GM19023 (cell line): ENCODE results near the gene TRAPPC11.

Experiments
- ATAC-seq: cut with Tn5 transposase; IDR thresholded peaks from one replicate; pipeline ENCODE4 v1.9.1; 2021; ENCODE audit warnings: mild to moderate bottlenecking, moderate library complexity; ENCODE audit not compliant: unreplicated experiment

The TRAPPC11 gene

DNA sequence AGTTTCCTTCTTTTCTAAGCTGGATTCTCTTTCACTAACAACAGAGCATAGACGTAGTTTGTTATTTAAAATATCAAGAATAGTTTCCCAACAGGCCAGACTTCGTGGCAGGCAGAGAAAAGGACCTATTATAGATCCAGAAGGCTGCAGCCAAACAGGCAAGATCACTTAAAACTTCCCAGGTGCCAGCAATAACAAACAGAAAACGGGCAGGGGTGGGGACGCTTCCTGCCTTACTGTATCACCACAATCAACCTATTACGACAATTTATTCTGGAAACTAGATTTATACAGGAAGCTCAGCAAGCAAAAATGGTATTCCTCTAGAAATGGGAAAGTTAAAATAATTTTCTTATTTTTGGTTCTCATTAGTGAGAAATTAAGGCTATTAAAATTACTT, 22.2 kb upstream of the TRAPPC11 start:
- no peak for ATAC-seq

DNA sequence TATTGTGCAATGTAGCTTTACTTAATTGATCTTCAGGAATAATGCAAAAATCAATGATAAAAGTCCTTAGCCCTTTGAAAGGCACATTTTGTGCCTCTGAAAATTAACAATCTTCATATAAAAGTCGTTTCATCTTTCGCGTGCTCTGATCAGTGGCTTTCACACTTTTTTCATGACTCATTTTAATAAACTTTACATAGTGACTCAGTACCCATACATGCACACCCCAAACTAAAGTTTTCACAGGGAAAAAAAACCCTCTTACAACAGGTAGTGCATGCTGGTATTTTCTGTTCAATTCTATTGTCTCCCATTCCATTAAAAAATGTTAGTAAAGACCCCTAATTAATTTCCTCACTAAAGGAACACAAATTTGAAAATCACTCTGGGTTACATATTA, 21.6 kb upstream of the TRAPPC11 start:
- ATAC-seq: no peak

DNA sequence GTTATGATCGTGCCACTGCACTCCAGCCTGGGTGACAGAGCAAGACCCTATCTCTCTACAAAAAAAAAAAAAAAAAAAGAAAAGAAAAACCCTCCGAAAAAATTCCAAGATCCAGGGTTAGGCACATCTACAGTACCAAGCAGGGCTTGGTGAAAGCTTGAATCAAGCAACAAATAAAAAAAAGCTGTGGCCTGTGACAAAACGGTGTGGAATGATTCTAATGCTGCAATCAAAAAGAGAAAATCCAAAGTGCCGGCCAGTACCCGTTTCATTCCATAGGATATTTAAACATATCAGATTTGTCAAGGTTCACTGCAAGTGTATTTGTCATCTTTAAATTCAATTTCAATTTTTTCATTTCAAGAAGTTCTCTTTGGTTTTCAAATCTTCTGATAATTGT, 20.7 kb upstream of the TRAPPC11 start:
- ATAC-seq: no peak

DNA sequence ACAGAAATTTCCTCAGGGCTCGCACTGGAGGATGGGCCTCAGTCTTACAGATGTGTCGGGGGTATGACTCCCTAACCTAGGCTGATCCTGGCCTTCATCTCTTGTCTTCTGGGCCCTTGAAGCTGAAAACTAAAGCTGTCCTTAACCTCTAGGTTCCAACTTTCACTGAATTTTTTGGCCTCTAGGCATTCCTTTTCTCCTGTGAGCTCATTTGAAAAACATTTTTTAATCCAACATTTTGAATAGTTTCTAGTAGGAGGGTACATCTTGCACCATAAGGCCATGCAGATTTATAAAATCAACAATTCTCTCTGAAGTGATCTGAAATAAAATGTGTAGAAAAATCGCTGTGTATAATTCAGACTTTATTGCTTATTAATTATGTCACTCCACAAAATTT, 19.8 kb upstream of the TRAPPC11 start:
- no peak for ATAC-seq

DNA sequence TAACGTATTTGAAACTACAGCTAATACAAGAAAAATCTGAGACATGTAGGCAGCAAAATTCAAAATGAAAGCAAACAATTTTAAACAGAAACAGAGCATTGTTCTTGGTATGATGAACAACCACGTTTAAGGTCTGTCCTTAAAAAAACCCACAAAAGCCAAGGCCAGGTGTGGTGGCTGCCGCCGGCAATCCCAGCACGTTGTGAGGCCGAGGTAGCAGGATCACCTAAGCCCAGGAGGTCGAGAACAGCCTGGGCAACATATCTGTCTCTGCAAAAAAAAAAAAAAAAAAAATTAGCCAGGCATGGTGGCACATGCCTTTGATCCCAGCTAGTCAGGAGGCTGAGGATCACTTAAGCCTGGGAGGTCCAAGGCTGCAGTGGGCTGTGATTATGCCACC, 13.8 kb upstream of the TRAPPC11 start:
- no peak for ATAC-seq

DNA sequence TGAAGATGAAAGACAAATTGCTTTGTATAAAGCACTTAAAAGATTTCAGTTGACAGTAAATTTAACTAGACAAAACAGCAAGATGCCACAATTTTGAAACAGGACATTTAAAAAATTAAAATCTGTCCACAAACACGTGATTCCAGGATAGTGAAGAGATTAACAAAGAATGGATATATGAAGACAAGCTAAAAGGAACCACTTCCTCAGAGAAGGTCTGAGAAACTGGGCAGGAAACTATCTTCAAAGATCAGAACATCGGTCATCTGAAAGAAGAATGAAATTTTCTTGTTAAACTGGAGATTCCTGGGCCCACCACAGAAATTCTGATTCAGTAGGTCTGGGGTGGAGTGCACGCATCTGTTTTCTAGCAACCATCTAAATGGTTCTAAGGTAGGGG, 1.5 kb upstream of the TRAPPC11 start:
- no peak for ATAC-seq

DNA sequence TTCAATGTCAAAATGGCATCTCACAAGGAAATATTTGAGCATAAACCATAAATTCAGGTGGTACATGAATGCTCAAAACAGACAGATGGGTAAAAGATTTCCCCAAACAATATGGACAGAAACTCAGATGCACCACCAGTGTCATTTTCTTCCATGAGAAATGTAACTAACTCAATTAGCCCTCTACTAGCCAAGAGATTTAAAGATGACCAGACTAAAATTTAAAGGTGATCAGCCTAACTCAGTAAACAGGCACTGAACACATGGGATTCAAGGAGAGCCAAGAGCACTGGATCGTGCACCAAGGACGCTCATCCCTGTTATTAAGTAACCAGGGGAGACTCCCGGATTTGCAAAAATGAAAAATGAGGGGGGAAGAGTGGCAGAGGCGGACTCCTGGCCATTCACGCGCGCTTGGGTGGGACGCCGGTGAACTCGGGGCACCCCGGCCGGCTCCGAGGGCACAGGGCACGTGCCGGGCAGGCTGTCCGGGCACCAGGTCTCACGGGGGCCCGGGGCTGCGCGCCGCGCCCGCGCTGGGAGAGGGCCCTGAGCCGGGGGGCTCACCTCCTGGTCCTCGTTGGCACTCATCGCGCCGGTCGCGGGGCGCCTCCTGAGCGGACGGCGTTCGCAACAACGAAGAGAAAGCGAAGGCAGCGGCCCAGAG, 598 bp upstream of the TRAPPC11 start:
- peak; percentile 33 for ATAC-seq

DNA sequence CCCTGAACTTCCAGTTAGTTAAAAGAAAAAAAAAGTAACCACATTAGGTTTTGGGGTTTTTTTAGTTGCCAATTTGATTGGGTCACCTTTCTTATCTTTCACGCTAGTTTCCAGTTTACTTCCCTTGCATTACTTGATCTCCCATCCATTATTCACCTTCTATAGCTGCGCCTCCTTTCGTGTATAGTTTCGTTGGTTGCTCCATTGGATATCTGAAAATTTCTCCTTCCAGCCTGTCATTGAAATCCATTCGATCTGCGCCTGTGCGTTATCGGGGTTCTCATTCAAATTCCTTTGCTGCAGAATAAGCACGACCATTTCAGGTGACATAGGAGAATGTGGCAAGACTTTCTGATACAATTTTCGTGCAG, 764 bp downstream of the TRAPPC11 start:
- ATAC-seq: no peak

DNA sequence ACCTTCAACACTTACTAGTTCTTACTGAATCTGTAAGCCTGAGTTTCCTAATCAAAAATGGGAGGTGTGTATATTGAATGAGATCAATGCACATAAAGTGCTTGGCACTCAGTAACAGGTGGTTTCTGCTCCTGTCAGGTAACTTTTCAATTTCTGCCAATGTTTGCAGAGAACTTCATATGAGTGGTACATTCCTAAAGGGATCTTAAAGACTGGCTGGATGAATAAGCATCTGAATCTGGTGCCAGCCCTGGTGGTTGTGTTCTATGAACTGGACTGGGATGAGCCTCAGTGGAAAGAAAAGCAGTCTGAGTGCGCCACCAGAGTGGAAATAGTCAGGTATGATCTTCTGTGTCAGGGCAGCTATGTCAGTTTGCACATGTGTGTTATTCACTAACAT, 7.0 kb downstream of the TRAPPC11 start:
- ATAC-seq: no peak

DNA sequence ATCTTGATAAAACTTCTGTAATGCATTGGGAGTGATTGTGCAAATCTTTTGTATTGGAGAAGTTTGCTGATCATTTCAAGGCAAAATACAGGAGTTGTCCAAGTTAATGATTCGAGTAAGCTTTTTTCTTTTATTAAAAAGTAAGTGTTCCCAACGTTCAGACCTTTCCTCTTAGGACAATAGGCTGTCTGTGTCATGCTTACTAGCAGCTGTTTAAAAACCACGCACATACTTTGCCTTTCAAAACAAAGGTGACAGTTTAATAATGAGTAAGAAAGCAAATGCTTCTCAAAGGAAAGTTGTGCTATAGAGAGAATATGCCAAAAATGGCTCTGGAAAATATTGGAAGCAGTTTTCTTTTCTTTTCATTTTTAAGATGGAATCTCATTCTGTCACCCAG, 11.2 kb downstream of the TRAPPC11 start:
- ATAC-seq: no peak

DNA sequence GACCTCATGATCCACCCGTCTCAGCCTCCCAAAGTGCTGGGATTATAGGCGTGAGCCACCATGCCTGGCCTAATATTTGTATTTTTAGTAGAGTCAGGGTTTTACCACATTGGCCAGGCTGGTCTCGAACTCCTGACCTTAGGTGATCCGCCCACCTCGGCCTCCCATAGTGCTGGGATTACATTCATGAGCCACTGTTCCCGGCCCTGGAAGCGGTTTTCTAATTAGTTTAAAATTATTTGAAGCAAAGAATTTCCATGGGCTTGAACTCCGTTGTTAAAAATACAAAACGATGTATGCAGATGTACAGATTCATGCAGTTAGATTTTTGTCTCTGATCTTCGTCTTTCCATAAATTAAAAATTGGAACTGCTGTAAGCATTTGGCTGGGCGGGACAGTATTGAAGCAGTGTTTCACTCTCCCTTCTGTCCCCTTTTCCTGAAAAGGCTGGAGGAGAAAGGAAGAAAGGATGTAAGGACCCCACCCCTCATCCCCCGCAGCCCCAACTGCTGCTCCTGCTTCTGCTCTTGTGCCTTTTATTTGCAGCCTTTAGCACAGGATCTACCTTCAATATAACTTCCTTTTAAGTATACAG, 12.0 kb downstream of the TRAPPC11 start:
- ATAC-seq: no peak

DNA sequence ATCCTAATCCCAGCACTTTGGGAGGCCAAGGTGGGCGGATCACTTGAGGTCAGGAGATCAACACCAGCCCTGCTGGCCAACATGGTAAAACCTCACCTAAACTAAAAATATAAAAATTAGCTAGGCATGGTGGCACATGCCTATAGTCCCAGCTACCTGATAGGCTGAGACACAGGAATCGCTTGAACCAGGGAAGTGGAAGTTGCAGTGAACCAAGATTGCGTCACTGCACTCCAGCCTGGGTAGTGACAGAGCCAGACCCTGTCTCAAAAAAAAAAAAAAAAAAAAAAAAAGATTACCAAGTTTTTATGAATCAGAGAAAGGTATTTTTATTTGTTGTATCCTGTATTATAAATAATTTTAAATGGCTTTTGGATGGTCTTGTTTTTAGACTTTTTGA, 15.1 kb downstream of the TRAPPC11 start:
- ATAC-seq: no peak

DNA sequence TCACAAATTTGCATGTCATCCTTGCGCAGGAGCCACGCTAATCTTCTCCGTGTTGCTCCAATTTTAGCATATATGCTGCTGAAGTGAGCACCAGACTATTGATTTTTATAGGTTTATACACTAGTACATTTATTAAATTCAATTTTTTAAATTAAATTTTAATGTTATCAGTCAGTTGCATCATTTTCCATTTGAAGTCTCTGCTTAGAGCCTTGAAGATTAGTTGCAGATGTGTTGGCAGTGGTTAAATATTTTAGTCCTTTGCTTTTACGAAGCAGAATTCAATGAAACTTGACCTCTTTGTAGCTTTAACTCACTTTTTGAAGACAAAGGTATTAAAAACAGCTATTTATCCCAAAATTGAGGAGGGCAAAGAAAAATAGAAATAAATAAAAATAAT, 16.5 kb downstream of the TRAPPC11 start:
- ATAC-seq: no peak

DNA sequence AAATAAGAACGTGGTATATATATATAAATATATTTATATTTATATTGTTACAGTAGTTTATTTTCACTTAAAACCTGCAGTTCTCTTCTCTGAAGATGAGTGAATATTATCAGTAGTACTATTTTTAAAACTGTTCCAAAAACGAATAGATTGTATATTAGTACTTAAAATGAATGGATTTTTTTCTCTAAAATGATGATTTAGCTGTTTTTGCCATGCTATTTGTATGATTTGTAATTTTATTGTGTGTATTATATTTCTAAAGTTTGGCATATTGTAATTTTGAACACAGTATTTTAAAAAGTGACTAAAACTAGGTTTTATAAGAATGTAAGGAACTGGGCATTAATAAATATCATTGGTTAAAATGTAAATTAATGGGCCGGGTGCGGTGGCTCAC, 22.0 kb downstream of the TRAPPC11 start:
- ATAC-seq: no peak

DNA sequence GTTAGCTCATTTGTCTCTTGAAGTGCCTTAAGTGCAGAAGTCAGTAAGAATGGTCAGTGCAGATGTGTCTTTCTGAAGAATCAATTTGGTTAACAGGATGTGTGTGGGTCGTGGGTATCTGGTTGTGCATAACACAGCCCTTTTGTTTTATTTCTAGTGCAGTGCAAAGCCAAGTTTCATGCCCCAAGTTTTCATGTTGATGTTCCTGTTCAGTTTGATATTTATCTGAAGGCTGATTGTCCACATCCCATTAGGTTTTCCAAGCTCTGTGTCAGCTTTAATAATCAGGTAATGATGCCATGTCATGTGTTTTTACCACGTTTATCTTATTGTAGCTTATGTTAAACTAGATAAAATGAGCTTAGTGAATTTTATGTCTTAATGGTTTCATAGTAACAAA, 27.4 kb downstream of the TRAPPC11 start:
- ATAC-seq: no peak

DNA sequence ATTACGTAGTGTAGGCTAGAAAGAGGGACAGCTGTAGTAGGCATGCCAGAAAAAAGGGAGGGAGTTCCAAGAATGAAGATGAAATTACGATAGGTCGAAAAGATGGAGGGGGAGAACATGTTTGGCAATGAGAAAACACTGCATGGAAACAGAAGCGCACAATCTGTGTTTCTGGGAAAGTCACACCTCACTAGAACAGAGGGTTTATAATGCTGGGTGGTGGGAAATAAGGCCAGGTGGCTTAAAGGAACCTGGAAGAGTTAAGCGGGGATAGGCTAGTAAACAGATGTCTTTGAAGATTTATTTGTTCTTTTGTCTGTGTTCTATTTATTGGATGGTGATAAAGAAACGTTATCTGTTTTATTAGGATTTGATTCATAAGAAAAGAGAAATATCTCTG, 29.1 kb downstream of the TRAPPC11 start:
- no peak for ATAC-seq

DNA sequence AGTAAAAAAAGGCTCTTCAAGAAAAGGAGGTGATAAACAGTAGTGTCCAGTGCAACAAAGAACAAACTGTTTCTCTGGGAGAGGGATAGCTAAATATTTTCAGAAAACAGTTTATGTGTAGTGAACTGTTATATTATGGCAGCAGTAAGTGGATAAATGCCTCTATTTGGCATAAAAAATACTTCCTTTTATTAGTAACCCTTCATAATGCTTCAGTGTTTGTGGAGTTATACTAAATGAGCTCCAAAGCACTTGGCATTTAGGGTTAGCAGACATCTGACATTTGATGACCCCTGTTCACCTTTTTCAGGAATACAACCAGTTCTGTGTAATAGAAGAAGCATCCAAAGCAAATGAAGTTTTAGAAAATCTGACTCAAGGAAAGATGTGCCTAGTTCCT, 31.9 kb downstream of the TRAPPC11 start:
- no peak for ATAC-seq

DNA sequence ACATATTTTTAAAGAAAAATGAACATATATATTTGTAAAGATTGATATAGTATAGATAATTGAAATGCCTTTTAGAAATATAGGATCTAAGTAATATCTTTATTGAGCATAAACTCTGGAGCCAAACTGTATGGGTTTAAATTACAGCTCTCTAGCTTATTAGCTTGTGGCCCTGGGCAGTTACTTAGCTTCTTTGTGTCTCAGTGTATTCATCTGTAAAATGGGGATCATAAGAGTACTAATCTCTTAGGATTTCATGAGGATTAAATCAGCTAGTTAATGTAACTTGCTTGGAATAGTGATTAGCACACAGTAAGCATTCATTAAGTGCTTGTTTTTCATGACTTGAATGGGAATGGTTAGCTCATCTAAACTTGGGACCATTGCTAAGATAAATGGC, 32.8 kb downstream of the TRAPPC11 start:
- no peak for ATAC-seq

DNA sequence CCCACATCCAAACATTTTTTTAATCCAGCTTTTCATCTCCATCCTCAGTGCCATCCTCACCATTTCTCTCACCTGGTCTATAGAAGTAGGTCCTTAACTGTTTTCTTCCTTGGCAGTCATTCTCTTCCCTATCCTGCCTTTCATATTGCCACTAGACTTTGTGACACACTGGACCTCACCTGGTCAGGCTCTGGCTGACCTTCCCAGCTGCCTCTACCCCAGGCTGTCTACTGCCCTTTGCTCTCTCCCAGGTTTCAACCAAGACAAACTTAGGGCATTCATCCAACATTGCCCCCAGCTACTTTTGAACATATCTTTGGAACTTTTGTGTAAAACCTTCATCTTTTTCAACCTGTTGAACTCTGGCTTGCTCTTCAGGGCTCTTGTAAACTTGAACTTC, 39.8 kb downstream of the TRAPPC11 start:
- no peak for ATAC-seq

DNA sequence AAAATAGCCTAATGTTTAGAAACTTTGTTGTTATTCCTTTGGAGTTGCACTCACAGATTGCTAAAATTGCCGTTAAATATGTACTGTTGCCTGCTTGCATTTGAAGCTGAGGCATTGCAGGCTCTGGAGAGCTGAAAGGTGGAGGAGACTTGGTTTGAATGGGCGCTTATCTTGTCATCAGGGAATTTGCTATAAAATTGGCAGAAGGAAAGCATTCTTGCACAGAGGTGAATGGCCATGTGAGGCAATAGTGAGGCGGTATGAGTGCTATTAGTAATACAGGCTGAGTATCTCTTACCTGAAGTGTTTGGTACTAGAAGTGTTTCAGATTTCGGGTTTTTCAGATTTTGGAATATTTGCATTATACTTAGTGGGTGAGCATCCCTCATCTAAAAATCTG, 41.3 kb downstream of the TRAPPC11 start:
- ATAC-seq: no peak

DNA sequence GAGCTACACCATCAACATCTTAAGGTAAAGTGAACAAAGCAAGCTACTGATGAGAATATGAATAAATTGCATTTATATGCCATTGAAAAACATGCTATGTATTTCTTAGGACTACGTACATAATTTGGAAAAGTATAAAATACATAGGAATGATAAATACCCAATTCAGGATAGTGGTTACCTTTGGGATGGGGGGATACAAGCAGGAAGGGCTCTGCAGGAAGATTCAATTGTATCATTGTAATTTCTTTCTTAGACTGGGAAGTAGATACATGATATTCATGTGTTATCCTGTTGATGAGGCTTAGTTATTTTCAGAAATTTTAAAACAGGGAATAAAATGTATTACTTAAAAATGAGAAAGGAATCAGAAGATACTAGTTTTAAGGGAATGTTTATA, 43.4 kb downstream of the TRAPPC11 start:
- no peak for ATAC-seq

DNA sequence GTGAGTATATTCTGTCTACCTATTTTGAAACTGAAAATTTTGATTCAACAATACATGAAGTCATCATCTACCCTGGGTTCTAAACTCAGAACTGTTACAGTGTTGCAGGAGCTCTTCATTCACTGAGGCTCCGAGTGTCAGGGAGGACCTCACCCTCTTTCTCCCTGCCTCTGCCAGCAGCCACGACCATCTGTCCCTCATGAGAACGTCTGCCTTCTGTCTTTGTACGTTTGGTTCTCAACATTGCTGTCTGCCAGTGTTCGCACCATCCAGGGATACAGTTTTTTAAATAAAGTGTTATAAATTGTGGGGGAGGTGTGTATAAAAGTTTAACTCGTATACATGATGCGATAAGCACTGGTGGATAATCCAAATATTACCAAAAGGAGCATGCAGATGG, 55.5 kb downstream of the TRAPPC11 start:
- no peak for ATAC-seq

DNA sequence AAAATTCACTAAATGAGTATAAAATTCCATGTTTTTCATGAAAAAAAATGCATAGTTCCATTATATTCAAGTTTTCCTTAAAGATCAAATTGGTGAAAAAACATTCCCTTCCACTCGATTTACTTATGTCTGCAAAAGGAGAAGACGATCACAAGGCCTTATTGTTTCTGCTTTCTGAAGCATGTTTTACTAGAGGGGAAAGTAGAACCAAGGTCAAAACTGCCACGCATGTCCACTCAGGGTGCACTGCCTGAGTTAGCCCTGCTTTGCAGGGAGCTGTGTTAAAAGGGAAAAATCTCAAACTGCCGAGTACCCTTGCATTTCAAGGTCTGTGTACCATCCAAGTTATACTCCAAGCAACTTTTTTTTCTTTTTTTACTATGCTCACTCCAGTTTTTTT, 57.2 kb downstream of the TRAPPC11 start:
- ATAC-seq: no peak
